Esophagus squamous epithelium (tissue), 5 donors: ENCODE results near the gene ATP2A3. TPM values are rescaled to one million over a fixed set of nuclear protein-coding genes. Genes with fewer than 3 reads are reported as not detected.
A peak's percentile ranks its signal among the peaks of the same experiment; 100 is the strongest.

Experiments used
- DNase-seq: peaks from one replicate; lab custom pipeline; 2025; lab: John Stamatoyannopoulos, UW
- H3K27ac ChIP-seq, 4 donors: fragments of 200-600 bp; sonication (generic); one replicate each; pipeline ENCODE4 v1.5.1; 2016 to 2019; ENCODE audit warnings: mild to moderate bottlenecking in 1 of 4
- H3K27me3 ChIP-seq, 4 donors: fragments of 200-600 bp; sonication (generic); 1 replicate in 3 of 4; 2 replicates in 1 of 4; pipeline versions ENCODE4 v1.5.1 to v1.6.0; 2017 to 2021; ENCODE audit warnings: antibody characterized with exemption in 1 of 4
- H3K36me3 ChIP-seq, 3 donors: fragments of 200-600 bp; sonication (generic); one replicate each; pipeline ENCODE4 v1.5.1; 2016 to 2019
- H3K4me1 ChIP-seq, 3 donors: fragments of 200-600 bp; sonication (generic); one replicate each; pipeline ENCODE4 v1.5.1; 2017 to 2019
- H3K4me3 ChIP-seq, 4 donors: fragments of 200-600 bp; sonication (generic); 1 replicate in 3 of 4; 2 replicates in 1 of 4; pipeline ENCODE4 v1.5.1; 2016 to 2019; ENCODE audit warnings: mild to moderate bottlenecking in 2 of 4, moderate library complexity in 1 of 4
- H3K9me3 ChIP-seq, 3 donors: fragments of 200-600 bp; sonication (generic); one replicate each; pipeline ENCODE4 v1.5.1; 2016 to 2019
- CTCF ChIP-seq, 6 experiments: fragments of 450-650 bp in 4 of 6; fragments of 200-600 bp in 2 of 6; sonication (generic) in 2 of 6; IDR thresholded peaks; one replicate each; pipeline ENCODE4 v1.5.1; 2016 to 2019; ENCODE audit warnings: antibody characterized with exemption in 6 of 6, mild to moderate bottlenecking in 4 of 6, moderate library complexity in 4 of 6
- POLR2A ChIP-seq, 4 donors: fragments of 450-650 bp; IDR thresholded peaks; one replicate each; pipeline ENCODE4 v1.6.1; 2017; ENCODE audit warnings: antibody characterized with exemption in 4 of 4, mild to moderate bottlenecking in 4 of 4, moderate library complexity in 3 of 4
- WGBS, 2 donors: methylation state at CpG; one replicate each; pipeline ENCODE4 v1.1.5; 2018; 5-methylcytosine and 5-hydroxymethylcytosine counted together
- intact Hi-C: fragments of 100-400 bp; cut with DNase I; formaldehyde crosslinking; loops from one replicate; pipeline ENCODE4 v1.15.0; 2022
- total RNA-seq, 4 donors: library from RNA; depleted of rRNA; stranded (reverse); fragments of >200 nt; gene quantifications; one replicate each; pipeline ENCODE4 v1.1.0, GENCODE V29; 2016
- donor health status: DM: yes; HTN: yes; CAD: no.

The ATP2A3 gene
- total RNA-seq, 4 donors from 2014 or later, result 2.7 to 9.9 (median 5.3) TPM

- Histone ChIP-seq H3K4me3 (no peak overlapping the region), H3K9me3 (no peaks in the 10 kb centered on the region), H3K36me3 (peaks cover 26 to 80% (median 46%) of the 10 kb centered on the region in 3 donors), H3K27me3 (no peaks in the 10 kb centered on the region), H3K4me1 (peaks cover 5 to 33% (median 7%) of the 10 kb centered on the region in 3 donors), H3K27ac (peak overlapping the region in 1 of 4 donors; percentile 32)
- no peak for TF ChIP-seq POLR2A (IDR thresholded peaks at IDR 0.05)
- TF ChIP-seq CTCF (IDR thresholded peaks at IDR 0.05), result no peak
- intact Hi-C loops, result loop anchor here (5.0 kb wide), 1 partner anchor 86 kb away; no protein-coding TSS in a partner anchor
- WGBS, 2 donors, result 60 to 68% methylated on average over 6 of the region's 6 CpGs
- DNase-seq, result no peak
Measured at GRCh38 chr17:4008082-4008435, 43.8 kb upstream of the ATP2A3 start.

GRCh38 chr17:4007346-4008081, 43.3 kb upstream of the ATP2A3 start:
- no peak for TF ChIP-seq CTCF (IDR thresholded peaks at IDR 0.05)
- no peak for TF ChIP-seq POLR2A (IDR thresholded peaks at IDR 0.05)
- Histone ChIP-seq H3K9me3 (no peaks in the 10 kb centered on the region), H3K4me3 (no peak overlapping the region), H3K27me3 (no peaks in the 10 kb centered on the region), H3K4me1 (peaks cover 5 to 33% (median 7%) of the 10 kb centered on the region in 3 donors), H3K27ac (peak overlapping the region in 1 of 4 donors; percentile 32), H3K36me3 (peaks cover 26 to 75% (median 45%) of the 10 kb centered on the region in 3 donors)
- intact Hi-C loops, result loop anchor here (5.0 kb wide), 1 partner anchor 85 kb away; no protein-coding TSS in a partner anchor
- no peak for DNase-seq
- 89% methylated on average over 26 of the region's 27 CpGs for WGBS, 2 donors

GRCh38 chr17:4006745-4007211, 42.5 kb upstream of the ATP2A3 start:
- DNase-seq, result no peak
- peak in 1 of 4 donors; percentile 7 for TF ChIP-seq POLR2A (IDR thresholded peaks at IDR 0.05)
- TF ChIP-seq CTCF (IDR thresholded peaks at IDR 0.05), result no peak
- H3K27me3 ChIP-seq, result no peaks in the 10 kb centered on the region
- peaks cover 5 to 33% (median 7%) of the 10 kb centered on the region in 3 donors for H3K4me1 ChIP-seq
- intact Hi-C loops, result loop anchor here (5.0 kb wide), 1 partner anchor 84 kb away; no protein-coding TSS in a partner anchor
- no peak overlapping the region for H3K27ac ChIP-seq
- 77 to 78% methylated on average over 5 of the region's 8 CpGs for WGBS, 2 donors
- no peaks in the 10 kb centered on the region for H3K9me3 ChIP-seq
- peaks cover 26 to 67% (median 45%) of the 10 kb centered on the region in 3 donors for H3K36me3 ChIP-seq
- no peak overlapping the region for H3K4me3 ChIP-seq

- Histone ChIP-seq H3K36me3 (peaks cover 26 to 61% (median 45%) of the 10 kb centered on the region in 3 donors), H3K27ac (no peak overlapping the region), H3K27me3 (peaks cover 0 to 2% (median 0%) of the 10 kb centered on the region in 4 donors), H3K4me3 (no peak overlapping the region), H3K9me3 (no peaks in the 10 kb centered on the region), H3K4me1 (peaks cover 5 to 33% (median 7%) of the 10 kb centered on the region in 3 donors)
- DNase-seq, result no peak
- intact Hi-C loops, result loop anchor here (5.0 kb wide), 1 partner anchor 84 kb away; no protein-coding TSS in a partner anchor
- WGBS, 2 donors, result 82 to 93% methylated on average over 3 to 8 of the region's 12 CpGs
- no peak for TF ChIP-seq POLR2A (IDR thresholded peaks at IDR 0.05)
- TF ChIP-seq CTCF (IDR thresholded peaks at IDR 0.05), result peak in 1 of 6 experiments; percentile 2
Measured at GRCh38 chr17:4006165-4006589, 41.9 kb upstream of the ATP2A3 start.
